Measurements from ENCODE around the gene FOS.

GRCh38 chr14:75232597-75232996, 46.0 kb upstream of the FOS start:
- TF ChIP-seq POLR2A (IDR thresholded peaks at IDR 0.05; ENCODE audit: low read length) (no peak), GATA1 (IDR thresholded peaks at IDR 0.05; ENCODE audit: low read depth, low read length) (no peak)

Data from erythroblast (primary cell).